Measurements from ENCODE around the gene FZD7.

GRCh38 chr2:202049092-202049728, 15.6 kb downstream of the FZD7 start:
- TF ChIP-seq CTCF (optimal IDR thresholded peaks at IDR 0.05 in 1 of 3, IDR thresholded peaks at IDR 0.05 in 1 of 3, conservative IDR thresholded peaks at IDR 0.05 in 1 of 3; ENCODE audit: extremely low read depth in 1 of 3, insufficient read depth in 2 of 3, low read length in 3 of 3), result no peak
- TF ChIP-seq EZH2 (IDR thresholded peaks at IDR 0.05; ENCODE audit: low read length), result no peak

Measured in keratinocyte (primary cell).